ENCODE results near the gene CDH13. TPM values are rescaled to one million over a fixed set of nuclear protein-coding genes. Genes with fewer than 3 reads are reported as not detected.
A peak's percentile ranks its signal among the peaks of the same experiment; 100 is the strongest.

Gene CDH13
- total and polyA plus RNA-seq, 3 experiments from 2014 or later = not detected

GRCh38 chr16:82773018-82773417 is 146.2 kb downstream of the CDH13 start:
- no peaks in the 10 kb centered on the region for H3K9me3 ChIP-seq (ENCODE audit: low read length)
- Mint-ChIP-seq H3K4me1 (no peaks in the 10 kb centered on the region), H3K9me3 (no peaks in the 10 kb centered on the region), H3K36me3 (no peaks in the 10 kb centered on the region), H3K4me3 (no peak overlapping the region), H3K27ac (peak overlapping the region in 1 of 8 donors; percentile 63), H3K27me3 (peaks cover 4 to 10% of the 10 kb centered on the region in 2 donors)
- CTCF ChIA-PET = no interaction called here
- H3K4me3 ChIP-seq (ENCODE audit: low read length) = no peak overlapping the region
- no peaks in the 10 kb centered on the region for H3K27me3 ChIP-seq (ENCODE audit: insufficient read depth, low read length, poor library complexity, severe bottlenecking)
- POLR2A ChIA-PET = no interaction called here
- H3K36me3 ChIP-seq (ENCODE audit: insufficient read depth, low read length) = no peaks in the 10 kb centered on the region
- no peaks in the 10 kb centered on the region for H3K4me1 ChIP-seq (ENCODE audit: insufficient read depth, low read length)
- no peak overlapping the region for H3K27ac ChIP-seq (ENCODE audit: low read depth, low read length)
- DNase-seq = no peak

- Mint-ChIP-seq H3K27ac (no peak overlapping the region), H3K36me3 (no peaks in the 10 kb centered on the region), H3K4me3 (no peak overlapping the region), H3K27me3 (peaks cover under 1 to 8% of the 10 kb centered on the region in 2 donors), H3K9me3 (no peaks in the 10 kb centered on the region), H3K4me1 (no peaks in the 10 kb centered on the region)
- DNase-seq = no peak
- Histone ChIP-seq H3K27me3 (ENCODE audit: insufficient read depth, low read length, poor library complexity, severe bottlenecking) (no peaks in the 10 kb centered on the region), H3K36me3 (ENCODE audit: insufficient read depth, low read length) (no peaks in the 10 kb centered on the region), H3K27ac (ENCODE audit: low read depth, low read length) (no peak overlapping the region), H3K4me3 (ENCODE audit: low read length) (no peak overlapping the region), H3K4me1 (ENCODE audit: insufficient read depth, low read length) (no peaks in the 10 kb centered on the region), H3K9me3 (ENCODE audit: low read length) (no peaks in the 10 kb centered on the region)
- POLR2A ChIA-PET = no interaction called here
- CTCF ChIA-PET = no interaction called here
Observed at GRCh38 chr16:82776470-82777146, 149.8 kb downstream of the CDH13 start.

- H3K27me3 Mint-ChIP-seq = peaks cover 0 to 4% of the 10 kb centered on the region in 2 donors
- no peak for DNase-seq
- Histone ChIP-seq H3K27me3 (ENCODE audit: insufficient read depth, low read length, poor library complexity, severe bottlenecking) (no peaks in the 10 kb centered on the region), H3K27ac (ENCODE audit: low read depth, low read length) (no peak overlapping the region), H3K4me3 (ENCODE audit: low read length) (no peak overlapping the region), H3K9me3 (ENCODE audit: low read length) (no peaks in the 10 kb centered on the region), H3K36me3 (ENCODE audit: insufficient read depth, low read length) (no peaks in the 10 kb centered on the region), H3K4me1 (ENCODE audit: insufficient read depth, low read length) (no peaks in the 10 kb centered on the region)
- no peaks in the 10 kb centered on the region for H3K36me3 Mint-ChIP-seq
- no peak overlapping the region for H3K4me3 Mint-ChIP-seq
- H3K4me1 Mint-ChIP-seq = no peaks in the 10 kb centered on the region
- H3K27ac Mint-ChIP-seq = no peak overlapping the region
- CTCF ChIA-PET = no interaction called here
- no peaks in the 10 kb centered on the region for H3K9me3 Mint-ChIP-seq
- POLR2A ChIA-PET = no interaction called here
Observed at GRCh38 chr16:82782715-82783251, 156.0 kb downstream of the CDH13 start.

GRCh38 chr16:82783933-82784572 is 157.3 kb downstream of the CDH13 start:
- Histone ChIP-seq H3K27me3 (ENCODE audit: insufficient read depth, low read length, poor library complexity, severe bottlenecking) (no peaks in the 10 kb centered on the region), H3K4me1 (ENCODE audit: insufficient read depth, low read length) (no peaks in the 10 kb centered on the region), H3K36me3 (ENCODE audit: insufficient read depth, low read length) (no peaks in the 10 kb centered on the region), H3K9me3 (ENCODE audit: low read length) (no peaks in the 10 kb centered on the region), H3K27ac (ENCODE audit: low read depth, low read length) (no peak overlapping the region), H3K4me3 (ENCODE audit: low read length) (no peak overlapping the region)
- Mint-ChIP-seq H3K4me3 (no peak overlapping the region), H3K36me3 (no peaks in the 10 kb centered on the region), H3K27me3 (peaks cover 0 to 6% of the 10 kb centered on the region in 2 donors), H3K27ac (no peak overlapping the region), H3K4me1 (no peaks in the 10 kb centered on the region), H3K9me3 (peaks cover 0 to 3% (median 0%) of the 10 kb centered on the region in 5 donors)
- ChIA-PET POLR2A (no interaction called here), CTCF (no interaction called here)
- DNase-seq = no peak

GRCh38 chr16:82784573-82784968 is 157.8 kb downstream of the CDH13 start:
- Mint-ChIP-seq H3K27me3 (peaks cover 0 to 7% of the 10 kb centered on the region in 2 donors), H3K4me3 (no peak overlapping the region), H3K36me3 (no peaks in the 10 kb centered on the region), H3K9me3 (peaks cover 0 to 3% (median 0%) of the 10 kb centered on the region in 5 donors), H3K27ac (no peak overlapping the region), H3K4me1 (no peaks in the 10 kb centered on the region)
- ChIA-PET CTCF (no interaction called here), POLR2A (no interaction called here)
- Histone ChIP-seq H3K27ac (ENCODE audit: low read depth, low read length) (no peak overlapping the region), H3K4me3 (ENCODE audit: low read length) (no peak overlapping the region), H3K36me3 (ENCODE audit: insufficient read depth, low read length) (no peaks in the 10 kb centered on the region), H3K4me1 (ENCODE audit: insufficient read depth, low read length) (no peaks in the 10 kb centered on the region), H3K27me3 (ENCODE audit: insufficient read depth, low read length, poor library complexity, severe bottlenecking) (no peaks in the 10 kb centered on the region), H3K9me3 (ENCODE audit: low read length) (no peaks in the 10 kb centered on the region)
- DNase-seq = no peak

GRCh38 chr16:82788225-82788624 is 161.5 kb downstream of the CDH13 start:
- H3K36me3 Mint-ChIP-seq = no peaks in the 10 kb centered on the region
- Histone ChIP-seq H3K4me3 (ENCODE audit: low read length) (no peak overlapping the region), H3K36me3 (ENCODE audit: insufficient read depth, low read length) (no peaks in the 10 kb centered on the region), H3K4me1 (ENCODE audit: insufficient read depth, low read length) (no peaks in the 10 kb centered on the region), H3K9me3 (ENCODE audit: low read length) (no peaks in the 10 kb centered on the region), H3K27me3 (ENCODE audit: insufficient read depth, low read length, poor library complexity, severe bottlenecking) (no peaks in the 10 kb centered on the region), H3K27ac (ENCODE audit: low read depth, low read length) (no peak overlapping the region)
- CTCF ChIA-PET = no interaction called here
- H3K4me3 Mint-ChIP-seq = no peak overlapping the region
- H3K4me1 Mint-ChIP-seq = no peaks in the 10 kb centered on the region
- H3K27me3 Mint-ChIP-seq = peaks cover 0 to 5% of the 10 kb centered on the region in 2 donors
- H3K27ac Mint-ChIP-seq = no peak overlapping the region
- no peak for DNase-seq
- peaks cover 0 to 3% (median 0%) of the 10 kb centered on the region in 5 donors for H3K9me3 Mint-ChIP-seq
- POLR2A ChIA-PET = no interaction called here

GRCh38 chr16:82788919-82789318 is 162.2 kb downstream of the CDH13 start:
- POLR2A ChIA-PET = no interaction called here
- H3K27me3 ChIP-seq (ENCODE audit: insufficient read depth, low read length, poor library complexity, severe bottlenecking) = no peaks in the 10 kb centered on the region
- CTCF ChIA-PET = no interaction called here

GRCh38 chr16:82792693-82793092 is 165.9 kb downstream of the CDH13 start:
- Mint-ChIP-seq H3K4me1 (no peaks in the 10 kb centered on the region), H3K36me3 (no peaks in the 10 kb centered on the region), H3K27me3 (peaks cover 0 to 5% of the 10 kb centered on the region in 2 donors), H3K9me3 (peaks cover 0 to 3% (median 0%) of the 10 kb centered on the region in 5 donors), H3K4me3 (no peak overlapping the region), H3K27ac (no peak overlapping the region)
- DNase-seq = no peak
- no peaks in the 10 kb centered on the region for H3K4me1 ChIP-seq (ENCODE audit: insufficient read depth, low read length)
- no peak overlapping the region for H3K4me3 ChIP-seq (ENCODE audit: low read length)
- no peaks in the 10 kb centered on the region for H3K9me3 ChIP-seq (ENCODE audit: low read length)
- POLR2A ChIA-PET = no interaction called here
- CTCF ChIA-PET = no interaction called here
- no peaks in the 10 kb centered on the region for H3K27me3 ChIP-seq (ENCODE audit: insufficient read depth, low read length, poor library complexity, severe bottlenecking)
- no peaks in the 10 kb centered on the region for H3K36me3 ChIP-seq (ENCODE audit: insufficient read depth, low read length)
- H3K27ac ChIP-seq (ENCODE audit: low read depth, low read length) = no peak overlapping the region

More at GRCh38 chr16:82788919-82789318, 162.2 kb downstream of the CDH13 start:
- Histone ChIP-seq H3K9me3 (ENCODE audit: low read length) (no peaks in the 10 kb centered on the region), H3K4me1 (ENCODE audit: insufficient read depth, low read length) (no peaks in the 10 kb centered on the region), H3K36me3 (ENCODE audit: insufficient read depth, low read length) (no peaks in the 10 kb centered on the region), H3K4me3 (ENCODE audit: low read length) (no peak overlapping the region), H3K27ac (ENCODE audit: low read depth, low read length) (no peak overlapping the region)
- no peak overlapping the region for H3K4me3 Mint-ChIP-seq
- peaks cover 0 to 3% (median 0%) of the 10 kb centered on the region in 5 donors for H3K9me3 Mint-ChIP-seq
- H3K27ac Mint-ChIP-seq = no peak overlapping the region
- H3K4me1 Mint-ChIP-seq = no peaks in the 10 kb centered on the region
- DNase-seq = no peak
- no peaks in the 10 kb centered on the region for H3K36me3 Mint-ChIP-seq
- H3K27me3 Mint-ChIP-seq = peaks cover 0 to 5% of the 10 kb centered on the region in 2 donors
